OCI-LY1 (cell line): ENCODE results near the gene SLC30A10.

Experiments
- CTCF ChIP-seq: fragments of 200-600 bp; sonication (generic), shearing (Covaris generic); IDR thresholded peaks from 2 replicates; pipeline ENCODE4 v1.5.1; 2017; ENCODE audit warnings: mild to moderate bottlenecking, antibody characterized with exemption, low read length, moderate library complexity, mixed read lengths
- EZH2 ChIP-seq: fragments of 200-600 bp; sonication (generic), shearing (Covaris generic); IDR thresholded peaks from 2 replicates; pipeline ENCODE4 v1.8.0; 2017; ENCODE audit warnings: borderline replicate concordance, mixed run types, mild to moderate bottlenecking, antibody characterized with exemption, low read length, moderate library complexity, mixed read lengths

DNA sequence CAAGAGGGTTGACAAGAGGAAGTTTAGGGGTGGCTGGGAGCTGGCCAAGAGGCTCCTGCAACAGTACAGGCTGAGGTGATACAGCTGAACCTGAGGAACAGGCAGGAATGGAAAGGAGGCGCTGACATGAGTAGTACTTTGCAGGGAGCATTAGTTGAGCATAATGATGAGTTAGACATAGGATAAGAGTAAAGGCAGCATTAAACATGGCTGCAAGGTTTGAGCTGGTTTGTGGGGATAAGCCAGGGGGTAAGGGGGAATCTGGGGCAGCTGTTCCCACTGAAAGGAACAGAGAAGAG lies 20.6 kb downstream of the SLC30A10 start:
- no peak for TF ChIP-seq CTCF
- TF ChIP-seq EZH2 = no peak
